CD4-positive, CD25-positive, alpha-beta regulatory T cell (primary cell): ENCODE measurements around the gene MYH2. TPM values are rescaled to one million over a fixed set of nuclear protein-coding genes. Genes with fewer than 3 reads are reported as not detected.
"Not testable (repeated sequence)": the region's sequence is repeated elsewhere in the genome, so short reads cannot be mapped to it uniquely, and the experiment has no call there.

Experiments used
- ATAC-seq, 2 donors: fragments of 150-1000 bp; cut with Tn5 transposase; one replicate each; pipeline ENCODE4 v1.10.0; 2021; ENCODE audit warnings: low read depth in 2 of 2, moderate number of reproducible peaks in 2 of 2, moderate library complexity in 1 of 2
- DNase-seq, 3 donors: peaks; one replicate each; pipeline versions ENCODE4 v3.0.0 to v3.0.0-alpha.2; 2012 to 2022; ENCODE audit warnings: mixed read lengths in 1 of 3
- H3K27ac ChIP-seq: one replicate; pipeline ENCODE4 v1.7.0; 2013; ENCODE audit warnings: mild to moderate bottlenecking, low read length; ENCODE audit not compliant: insufficient read depth, poor library complexity, severe bottlenecking
- H3K27me3 ChIP-seq: one replicate; pipeline ENCODE4 v1.7.0; 2013; ENCODE audit warnings: low read length; ENCODE audit not compliant: control insufficient read depth, insufficient read depth
- H3K36me3 ChIP-seq: one replicate; pipeline ENCODE4 v1.7.0; 2013; ENCODE audit warnings: mild to moderate bottlenecking, low read length, moderate library complexity; ENCODE audit not compliant: control insufficient read depth, insufficient read depth
- H3K4me1 ChIP-seq: 2 replicates; pipeline ENCODE4 v1.7.0; 2013; ENCODE audit warnings: mild to moderate bottlenecking, low read length; ENCODE audit not compliant: insufficient read depth, control insufficient read depth, poor library complexity, severe bottlenecking
- H3K4me3 ChIP-seq: one replicate; pipeline ENCODE4 v1.7.0; 2013; ENCODE audit warnings: low read depth, mild to moderate bottlenecking, low read length, moderate library complexity
- H3K9me3 ChIP-seq, 2 experiments: 1 replicate in 1 of 2; 2 replicates in 1 of 2; pipeline ENCODE4 v1.7.0; 2013; ENCODE audit warnings: low read length in 2 of 2, mild to moderate bottlenecking in 1 of 2, moderate library complexity in 1 of 2; ENCODE audit not compliant: control insufficient read depth in 2 of 2
- H3K27ac Mint-ChIP-seq, 3 donors: one replicate each; pipeline ENCODE4 v1.8.0; 2020 to 2022; ENCODE audit warnings: mild to moderate bottlenecking in 3 of 3, mixed read lengths in 3 of 3, moderate library complexity in 2 of 3
- H3K27me3 Mint-ChIP-seq: one replicate; pipeline ENCODE4 v1.8.0; 2022; ENCODE audit warnings: mild to moderate bottlenecking, mixed read lengths
- H3K36me3 Mint-ChIP-seq: one replicate; pipeline ENCODE4 v1.8.0; 2020; ENCODE audit warnings: mixed read lengths
- H3K4me1 Mint-ChIP-seq, 4 donors: one replicate each; pipeline ENCODE4 v1.8.0; 2020 to 2022; ENCODE audit warnings: mixed read lengths in 4 of 4, mild to moderate bottlenecking in 1 of 4
- H3K4me3 Mint-ChIP-seq, 4 donors: one replicate each; pipeline ENCODE4 v1.8.0; 2020 to 2022; ENCODE audit warnings: mild to moderate bottlenecking in 4 of 4, mixed read lengths in 4 of 4, moderate library complexity in 3 of 4
- H3K9me3 Mint-ChIP-seq, 7 donors: one replicate each; pipeline ENCODE4 v1.8.0; 2020 to 2022; ENCODE audit warnings: mixed read lengths in 7 of 7, mild to moderate bottlenecking in 3 of 7, moderate library complexity in 2 of 7
- polyA plus RNA-seq, 4 donors: library from polyadenylated mRNA; unstranded; fragments of 300-500 nt; fragmentation: Illumina TruSeq; gene quantifications; one replicate each; pipeline ENCODE4 v1.2.3, GENCODE V29; 2021
- total RNA-seq: library from RNA; stranded (reverse); gene quantifications from one replicate; pipeline ENCODE4 v1.2.3, GENCODE V29; 2022

Gene MYH2
- total and polyA plus RNA-seq, 5 donors from 2014 or later: not detected

DNA sequence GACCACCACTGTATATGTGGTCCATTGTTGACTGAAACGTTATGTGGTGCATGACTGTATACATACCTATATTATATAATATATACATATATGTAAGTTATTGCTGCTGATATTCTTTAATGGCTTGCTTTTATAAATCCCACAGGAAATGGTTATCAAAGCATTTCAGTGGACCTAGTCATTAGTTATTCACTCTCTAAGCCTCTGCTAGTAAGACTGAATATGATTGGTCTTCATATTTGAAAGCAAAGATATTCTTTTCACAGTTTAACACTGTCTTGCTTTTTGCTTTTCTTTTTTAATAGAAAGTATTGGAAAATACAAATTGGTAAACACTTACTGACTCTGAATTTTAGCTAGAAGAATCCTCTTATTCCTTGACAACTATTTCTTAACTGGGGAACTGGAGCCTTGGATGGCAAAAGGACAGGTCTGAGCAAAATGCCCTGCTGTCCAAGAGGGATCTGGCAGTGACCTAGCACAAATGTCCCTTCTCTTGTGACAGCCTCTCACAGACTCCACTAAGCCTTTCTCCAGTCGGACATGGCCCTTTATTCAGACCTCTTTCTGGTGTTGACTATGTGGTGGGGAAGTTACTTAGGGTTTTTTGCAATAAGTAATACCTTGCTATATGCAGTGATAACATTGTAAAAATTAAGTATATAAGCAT is 14.7 kb upstream of the MYH2 start:
- no peak overlapping the region for H3K27ac ChIP-seq
- no peaks in the 10 kb centered on the region for H3K36me3 ChIP-seq
- no peak for DNase-seq
- ATAC-seq: no peak
- Mint-ChIP-seq H3K4me1 (no peaks in the 10 kb centered on the region), H3K4me3 (no peak overlapping the region), H3K27me3 (peaks cover 9% of the 10 kb centered on the region), H3K27ac (no peak overlapping the region), H3K9me3 (no peaks in the 10 kb centered on the region), H3K36me3 (no peaks in the 10 kb centered on the region)
- H3K4me3 ChIP-seq: no peak overlapping the region
- H3K27me3 ChIP-seq: no peaks in the 10 kb centered on the region
- no peaks in the 10 kb centered on the region for H3K9me3 ChIP-seq
- H3K4me1 ChIP-seq: no peaks in the 10 kb centered on the region

- Histone ChIP-seq H3K27me3 (no peaks in the 10 kb centered on the region), H3K36me3 (no peaks in the 10 kb centered on the region), H3K27ac (no peak overlapping the region), H3K4me3 (no peak overlapping the region), H3K4me1 (no peaks in the 10 kb centered on the region), H3K9me3 (no peaks in the 10 kb centered on the region)
- H3K9me3 Mint-ChIP-seq: peaks cover 0 to 3% (median 0%) of the 10 kb centered on the region in 7 donors
- H3K4me1 Mint-ChIP-seq: no peaks in the 10 kb centered on the region
- no peaks in the 10 kb centered on the region for H3K36me3 Mint-ChIP-seq
- no peak overlapping the region for H3K27ac Mint-ChIP-seq
- no peaks in the 10 kb centered on the region for H3K27me3 Mint-ChIP-seq
- H3K4me3 Mint-ChIP-seq: no peak overlapping the region
- ATAC-seq (no peak), DNase-seq (no peak)
These were observed 8.6 kb upstream of the MYH2 start for GRCh38 chr17:10558049-10558448.

GRCh38 chr17:10557422-10557821 is 8.0 kb upstream of the MYH2 start:
- H3K27me3 ChIP-seq: no peaks in the 10 kb centered on the region
- DNase-seq (no peak), ATAC-seq (no peak)
- no peak overlapping the region for H3K27ac Mint-ChIP-seq
- no peak overlapping the region for H3K4me3 Mint-ChIP-seq
- H3K27me3 Mint-ChIP-seq: no peaks in the 10 kb centered on the region
- H3K36me3 ChIP-seq: no peaks in the 10 kb centered on the region
- H3K9me3 ChIP-seq: no peaks in the 10 kb centered on the region
- no peaks in the 10 kb centered on the region for H3K36me3 Mint-ChIP-seq
- H3K27ac ChIP-seq: no peak overlapping the region
- H3K4me3 ChIP-seq: no peak overlapping the region
- H3K4me1 ChIP-seq: no peaks in the 10 kb centered on the region
- H3K4me1 Mint-ChIP-seq: no peaks in the 10 kb centered on the region
- H3K9me3 Mint-ChIP-seq: peaks cover 0 to 3% (median 0%) of the 10 kb centered on the region in 7 donors

- no peak overlapping the region for H3K4me3 ChIP-seq
- H3K27me3 ChIP-seq: no peaks in the 10 kb centered on the region
- H3K9me3 ChIP-seq: no peaks in the 10 kb centered on the region
- no peaks in the 10 kb centered on the region for H3K36me3 Mint-ChIP-seq
- H3K9me3 Mint-ChIP-seq: peaks cover 0 to 3% (median 0%) of the 10 kb centered on the region in 7 donors
- H3K36me3 ChIP-seq: no peaks in the 10 kb centered on the region
- H3K27ac ChIP-seq: no peak overlapping the region
- no peak for ATAC-seq
- no peak overlapping the region for H3K4me3 Mint-ChIP-seq
- H3K27ac Mint-ChIP-seq: no peak overlapping the region
- no peaks in the 10 kb centered on the region for H3K27me3 Mint-ChIP-seq
- no peaks in the 10 kb centered on the region for H3K4me1 Mint-ChIP-seq
- no peaks in the 10 kb centered on the region for H3K4me1 ChIP-seq
- DNase-seq: no peak
These were observed 7.0 kb upstream of the MYH2 start for GRCh38 chr17:10556301-10557005.

DNA sequence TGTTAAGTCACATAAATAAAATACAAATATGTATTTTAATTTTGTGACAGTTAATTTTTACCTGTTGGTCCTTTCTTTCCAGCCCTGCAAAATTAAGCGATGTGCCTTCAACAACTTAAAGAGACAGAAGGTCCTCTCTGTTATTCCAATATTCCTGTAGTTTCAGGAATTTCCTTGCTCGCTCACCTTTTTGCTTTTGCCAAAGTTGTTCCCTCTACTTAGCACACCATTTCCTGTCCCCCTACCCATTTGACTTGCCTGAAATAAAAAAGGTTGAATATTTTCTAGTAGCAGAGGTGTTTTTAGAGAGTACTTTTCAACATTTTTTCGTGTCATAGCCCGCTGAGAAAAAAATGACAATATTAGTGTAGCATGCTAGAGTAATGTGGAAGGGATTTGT is 556 bp upstream of the MYH2 start:
- no peaks in the 10 kb centered on the region for H3K9me3 ChIP-seq
- no peaks in the 10 kb centered on the region for H3K27me3 ChIP-seq
- peaks cover 0 to 4% (median 0%) of the 10 kb centered on the region in 7 donors for H3K9me3 Mint-ChIP-seq
- no peak overlapping the region for H3K27ac ChIP-seq
- no peak overlapping the region for H3K4me3 Mint-ChIP-seq
- H3K4me3 ChIP-seq: no peak overlapping the region
- no peaks in the 10 kb centered on the region for H3K4me1 ChIP-seq
- H3K36me3 Mint-ChIP-seq: no peaks in the 10 kb centered on the region
- H3K4me1 Mint-ChIP-seq: no peaks in the 10 kb centered on the region
- ATAC-seq: no peak
- H3K27me3 Mint-ChIP-seq: no peaks in the 10 kb centered on the region
- H3K36me3 ChIP-seq: no peaks in the 10 kb centered on the region
- H3K27ac Mint-ChIP-seq: no peak overlapping the region
- no peak for DNase-seq

GRCh38 chr17:10547351-10547750 is 2.1 kb downstream of the MYH2 start:
- Mint-ChIP-seq H3K9me3 (peaks cover 0 to 6% (median 1%) of the 10 kb centered on the region in 7 donors), H3K27me3 (no peaks in the 10 kb centered on the region), H3K4me3 (no peak overlapping the region), H3K4me1 (no peaks in the 10 kb centered on the region), H3K27ac (no peak overlapping the region), H3K36me3 (no peaks in the 10 kb centered on the region)
- no peaks in the 10 kb centered on the region for H3K27me3 ChIP-seq
- H3K27ac ChIP-seq: no peak overlapping the region
- ATAC-seq: no peak
- H3K36me3 ChIP-seq: no peaks in the 10 kb centered on the region
- H3K9me3 ChIP-seq: no peaks in the 10 kb centered on the region
- H3K4me3 ChIP-seq: no peak overlapping the region
- H3K4me1 ChIP-seq: no peaks in the 10 kb centered on the region
- DNase-seq: no peak

GRCh38 chr17:10543486-10543885 is 6.0 kb downstream of the MYH2 start:
- ATAC-seq, H3K36me3 Mint-ChIP-seq, H3K4me1 Mint-ChIP-seq, H3K27ac ChIP-seq, H3K4me1 ChIP-seq, H3K27ac Mint-ChIP-seq, H3K9me3 ChIP-seq, H3K27me3 Mint-ChIP-seq, H3K36me3 ChIP-seq, H3K4me3 ChIP-seq, H3K4me3 Mint-ChIP-seq, H3K27me3 ChIP-seq, DNase-seq: not testable (repeated sequence)
- peaks cover 5 to 15% (median 8%) of the 10 kb centered on the region in 7 donors for H3K9me3 Mint-ChIP-seq

DNA sequence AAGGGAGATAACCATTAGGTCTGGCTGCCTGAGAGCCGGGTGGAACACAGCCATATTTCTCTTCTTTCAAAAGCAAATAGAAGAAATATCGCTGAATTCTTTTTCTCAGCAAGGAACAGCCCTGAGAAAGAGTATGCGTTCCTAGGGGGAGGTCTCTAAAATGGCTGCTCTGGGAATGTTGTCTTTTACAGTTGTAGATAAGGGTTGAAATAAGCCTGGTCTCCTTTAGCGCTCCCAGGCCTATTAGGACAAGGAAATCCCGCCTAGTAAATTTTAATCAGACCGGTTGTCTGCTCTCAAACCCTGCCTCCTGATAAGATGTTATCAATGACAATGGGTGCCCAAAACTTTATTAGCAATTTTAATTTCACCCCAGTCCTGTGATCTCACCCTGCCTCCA is 8.3 kb downstream of the MYH2 start:
- not testable (repeated sequence) for H3K27ac Mint-ChIP-seq, H3K27me3 ChIP-seq, H3K36me3 ChIP-seq, H3K4me1 ChIP-seq, H3K4me3 ChIP-seq, DNase-seq, H3K4me1 Mint-ChIP-seq, H3K4me3 Mint-ChIP-seq, H3K27me3 Mint-ChIP-seq, H3K9me3 ChIP-seq, H3K36me3 Mint-ChIP-seq, ATAC-seq, H3K27ac ChIP-seq
- H3K9me3 Mint-ChIP-seq: peaks cover 3 to 15% (median 6%) of the 10 kb centered on the region in 7 donors
